HG02852 (cell line): ENCODE results near the gene CAPN9.
A peak's percentile ranks its signal among the peaks of the same experiment; 100 is the strongest.

ENCODE experiments used
- ATAC-seq: cut with Tn5 transposase; IDR thresholded peaks from one replicate; pipeline ENCODE4 v1.9.1; 2021; ENCODE audit warnings: mild to moderate bottlenecking, moderate library complexity; ENCODE audit not compliant: unreplicated experiment

The CAPN9 gene

DNA sequence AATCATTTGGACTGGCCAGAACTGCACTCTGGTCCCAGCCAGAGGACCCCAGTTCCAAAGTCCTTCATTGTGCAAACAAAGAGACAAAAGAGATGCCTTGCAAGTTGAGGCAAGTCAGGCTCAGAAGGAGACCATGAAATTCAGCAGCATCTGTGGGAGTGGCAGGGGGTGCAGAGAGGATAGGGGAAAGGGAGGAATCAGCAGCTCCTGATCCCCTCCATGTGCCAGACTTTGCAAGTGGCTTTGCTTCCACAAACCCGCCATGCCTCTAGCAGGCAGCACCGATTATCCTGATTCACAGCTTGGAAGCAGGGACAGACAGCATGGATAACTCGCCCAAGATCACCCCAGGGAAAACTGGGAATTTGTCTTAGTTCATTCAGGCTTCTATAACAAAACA is 2.1 kb upstream of the CAPN9 start:
- no peak for ATAC-seq

- no peak for ATAC-seq
Measured at GRCh38 chr1:230746617-230747016, 571 bp upstream of the CAPN9 start.

DNA sequence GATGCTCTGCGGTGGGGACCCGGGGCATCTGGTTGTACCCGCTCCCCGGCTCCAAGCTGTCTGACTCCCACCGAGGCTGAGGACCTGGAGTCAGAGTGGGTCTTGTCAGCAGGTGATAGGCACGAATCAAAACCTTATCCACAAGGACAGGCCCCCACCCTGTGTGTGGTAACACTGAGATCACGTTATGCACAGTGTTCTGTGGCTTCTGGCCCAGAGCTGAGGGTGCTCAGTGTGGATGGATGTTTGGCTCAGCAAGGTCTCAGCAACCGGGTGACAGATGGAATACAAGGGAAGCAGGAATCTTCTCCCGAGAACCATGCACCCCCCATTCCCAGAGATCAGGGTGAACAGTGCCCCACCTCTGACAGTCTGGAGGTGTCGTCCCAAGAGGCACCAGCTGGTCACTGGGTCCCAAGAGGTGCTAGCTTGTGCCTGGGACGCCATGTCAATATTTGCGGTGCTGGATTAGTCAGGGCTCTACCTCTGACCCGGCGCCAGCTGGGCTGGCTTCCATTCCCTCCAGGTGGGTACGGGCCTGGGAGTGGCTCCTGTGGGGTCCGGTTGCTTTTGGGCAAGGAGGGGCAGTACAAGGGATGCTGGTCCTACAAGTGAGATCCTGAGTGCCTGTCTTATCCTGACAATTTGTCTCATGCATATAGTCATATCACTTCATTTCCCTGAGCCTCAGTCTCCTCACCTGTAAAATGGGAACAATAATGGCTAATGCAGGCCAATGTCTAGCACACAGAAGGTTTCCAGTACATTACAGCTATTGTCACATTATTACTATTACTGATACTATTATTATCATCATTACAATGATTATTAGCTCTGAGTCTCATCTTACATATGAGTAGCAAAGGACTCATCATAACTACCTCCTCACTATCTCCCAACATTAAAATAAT is 957 bp downstream of the CAPN9 start:
- no peak for ATAC-seq

DNA sequence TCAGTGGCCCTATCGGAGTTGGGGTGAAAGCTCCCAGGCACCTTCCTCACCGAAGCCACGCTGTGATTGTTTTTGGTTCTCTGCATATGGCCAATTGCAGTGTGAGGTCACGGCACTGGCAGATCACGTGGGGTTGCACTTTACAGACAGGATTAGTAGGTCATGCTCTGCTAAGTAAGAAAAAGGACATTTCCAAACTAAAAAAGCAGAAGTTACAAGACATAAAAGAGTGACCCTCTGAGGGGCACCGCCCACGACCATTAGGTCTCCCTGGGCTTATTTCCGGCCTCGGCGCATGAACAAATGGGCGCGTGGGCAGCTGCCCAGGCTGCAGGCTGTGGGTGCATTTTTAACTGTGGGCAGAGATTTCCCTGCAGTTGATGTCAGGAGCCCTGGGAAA is 2.0 kb downstream of the CAPN9 start:
- ATAC-seq, result peak; percentile 51

DNA sequence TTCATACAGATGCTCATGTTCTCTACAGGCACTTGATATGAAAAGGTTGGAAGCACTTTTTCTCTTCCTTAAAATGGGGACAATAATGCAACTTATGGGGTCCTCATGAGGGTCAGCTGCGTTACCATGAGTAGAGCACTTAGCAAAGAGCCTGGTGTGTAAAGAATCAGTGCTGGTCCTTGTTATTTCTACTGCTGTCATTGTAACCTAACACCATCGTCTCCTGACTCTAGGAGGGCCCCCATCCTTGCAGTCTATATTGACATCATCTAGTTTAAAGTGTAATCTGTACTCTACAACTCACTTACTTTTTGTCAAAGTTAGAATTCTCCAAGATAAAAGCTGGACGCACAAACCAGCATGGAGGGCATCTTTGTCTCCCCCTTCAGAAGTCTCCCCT is 2.4 kb downstream of the CAPN9 start:
- no peak for ATAC-seq

- ATAC-seq, result no peak
Measured at GRCh38 chr1:230750576-230750975, 3.4 kb downstream of the CAPN9 start.

DNA sequence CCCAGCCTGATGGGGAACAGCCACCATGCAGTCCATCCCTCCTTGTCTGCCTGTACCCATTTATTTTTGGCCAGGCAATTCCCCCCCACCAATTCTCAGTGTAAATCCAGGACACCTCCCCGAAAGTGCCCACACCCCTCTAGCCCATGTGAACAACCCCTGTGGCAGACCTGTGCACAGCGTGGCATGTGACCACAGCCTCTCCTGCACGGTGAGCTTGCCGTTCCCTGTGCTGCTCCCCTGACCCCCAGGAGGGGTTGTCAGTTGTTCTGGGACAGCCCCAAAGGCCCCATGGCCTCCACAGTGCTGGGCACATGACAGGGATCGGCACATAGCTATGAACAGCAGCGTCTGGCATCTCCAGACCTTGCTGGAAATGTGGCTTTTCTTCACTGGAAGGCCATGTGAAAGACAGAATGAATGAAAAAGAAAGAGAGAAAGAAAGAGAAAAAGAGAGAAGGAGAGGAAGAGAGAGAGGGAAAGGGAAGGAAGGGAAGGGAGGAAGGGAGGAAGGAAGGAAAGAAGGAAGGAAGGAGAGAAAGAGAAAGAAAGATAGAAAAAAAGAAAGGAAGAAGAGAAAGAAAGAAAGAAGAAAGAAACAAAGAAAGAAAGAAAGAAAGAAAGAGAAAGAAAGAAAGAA is 3.9 kb downstream of the CAPN9 start:
- no peak for ATAC-seq

DNA sequence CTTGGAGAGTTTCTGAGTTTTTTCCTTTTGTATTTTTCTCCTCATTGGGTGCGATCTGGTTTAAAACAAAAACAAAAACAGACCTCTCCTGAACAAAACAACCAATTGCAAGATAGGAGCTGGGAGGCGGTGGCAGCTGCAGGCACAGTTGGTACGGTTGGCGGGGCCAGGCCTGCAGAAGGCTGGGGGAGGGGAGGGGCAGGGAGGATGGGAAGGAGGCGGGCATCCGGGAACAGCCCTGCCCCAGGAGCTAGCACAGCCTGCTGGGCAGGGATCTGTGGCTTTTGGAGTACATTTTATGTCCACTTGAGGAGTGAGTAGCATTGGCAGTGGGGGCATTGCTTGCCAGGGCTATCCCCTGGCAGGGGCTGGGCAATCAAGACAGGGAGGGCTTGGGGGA is 5.2 kb downstream of the CAPN9 start:
- ATAC-seq, result no peak

DNA sequence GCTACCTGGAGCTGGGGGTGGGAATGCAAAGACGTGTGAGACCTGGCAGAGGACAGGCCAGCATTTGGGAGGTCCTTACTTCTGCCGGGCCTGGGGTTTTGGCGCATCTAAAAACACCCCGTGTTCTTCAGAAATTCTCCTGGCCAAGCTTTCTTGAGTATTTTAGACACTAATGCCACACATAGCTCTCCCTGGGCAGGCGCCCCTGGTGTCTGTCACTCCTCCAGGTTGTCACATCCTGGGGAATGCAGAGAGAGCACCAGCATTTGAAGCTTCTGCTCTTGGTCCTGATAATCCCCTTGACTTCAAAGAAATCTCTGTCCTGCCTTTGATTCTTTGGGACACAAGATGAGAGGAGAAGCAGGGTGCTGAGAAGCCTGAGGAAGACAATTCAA is 6.0 kb downstream of the CAPN9 start:
- no peak for ATAC-seq

GRCh38 chr1:230753586-230754251 is 6.5 kb downstream of the CAPN9 start:
- no peak for ATAC-seq

- no peak for ATAC-seq
Measured at GRCh38 chr1:230754796-230755195, 7.6 kb downstream of the CAPN9 start.

- no peak for ATAC-seq
Measured at GRCh38 chr1:230757856-230758708, 10.9 kb downstream of the CAPN9 start.

DNA sequence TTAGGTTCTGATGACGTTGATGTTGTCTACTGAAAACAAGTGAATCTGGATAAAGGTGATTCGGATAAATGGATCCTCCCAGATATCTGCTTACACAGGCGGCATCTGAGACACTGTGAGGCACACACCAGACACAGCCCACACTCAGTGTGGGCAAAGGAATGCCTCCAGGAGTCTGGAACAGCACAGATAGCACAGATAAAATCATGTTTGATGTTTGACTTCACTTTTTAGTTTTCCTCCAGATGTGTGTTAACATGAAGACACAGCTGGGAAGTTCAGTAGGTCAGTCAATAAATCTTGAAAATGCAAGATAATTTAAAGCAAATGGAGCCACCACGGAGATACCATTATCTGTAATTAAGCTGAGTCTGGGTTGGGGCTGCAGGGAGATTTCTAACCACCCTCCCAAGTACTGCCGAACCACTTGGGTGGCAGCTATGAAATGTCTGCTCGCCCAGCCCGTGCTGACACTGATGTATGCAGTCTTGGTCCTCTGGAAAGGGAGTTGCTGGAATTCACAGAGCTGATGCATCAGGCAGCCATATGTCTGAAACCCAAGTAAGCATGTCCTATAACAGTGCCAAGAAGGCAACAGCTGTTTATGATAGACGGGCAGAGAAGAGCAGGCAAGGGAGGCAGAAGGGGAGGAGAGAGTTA is 11.7 kb downstream of the CAPN9 start:
- ATAC-seq, result no peak

DNA sequence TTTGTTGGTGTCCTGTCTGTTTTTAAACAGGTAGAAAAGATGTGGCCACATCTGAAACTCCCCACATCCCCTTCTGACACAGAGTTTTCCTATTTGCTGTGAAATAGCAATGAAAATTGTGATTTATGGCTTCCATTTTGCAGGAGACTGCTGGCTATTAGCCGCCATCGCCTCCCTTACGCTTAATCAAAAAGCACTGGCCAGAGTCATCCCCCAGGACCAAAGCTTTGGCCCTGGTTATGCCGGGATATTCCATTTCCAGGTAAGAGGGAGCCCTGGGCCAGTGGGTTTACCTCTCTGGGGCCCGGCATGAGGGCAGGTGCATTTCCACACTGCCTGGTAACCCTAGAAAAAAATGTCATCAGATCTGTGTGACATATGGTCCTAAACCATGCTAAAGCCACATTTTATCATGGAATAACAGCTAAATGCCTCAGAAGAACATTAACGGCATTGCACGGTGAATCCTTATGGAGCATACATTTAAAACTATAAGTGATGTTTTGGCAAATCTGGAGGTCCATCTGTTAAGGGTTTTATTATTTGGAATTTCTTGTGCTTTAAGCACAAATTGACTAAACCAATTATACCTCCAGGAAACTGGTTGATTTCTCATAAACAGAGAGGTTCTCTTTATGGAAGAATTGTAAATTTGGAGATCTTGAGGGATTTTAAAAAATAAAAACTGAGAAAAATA is 12.3 kb downstream of the CAPN9 start:
- ATAC-seq, result no peak

- no peak for ATAC-seq
Measured at GRCh38 chr1:230760360-230760827, 13.2 kb downstream of the CAPN9 start.

DNA sequence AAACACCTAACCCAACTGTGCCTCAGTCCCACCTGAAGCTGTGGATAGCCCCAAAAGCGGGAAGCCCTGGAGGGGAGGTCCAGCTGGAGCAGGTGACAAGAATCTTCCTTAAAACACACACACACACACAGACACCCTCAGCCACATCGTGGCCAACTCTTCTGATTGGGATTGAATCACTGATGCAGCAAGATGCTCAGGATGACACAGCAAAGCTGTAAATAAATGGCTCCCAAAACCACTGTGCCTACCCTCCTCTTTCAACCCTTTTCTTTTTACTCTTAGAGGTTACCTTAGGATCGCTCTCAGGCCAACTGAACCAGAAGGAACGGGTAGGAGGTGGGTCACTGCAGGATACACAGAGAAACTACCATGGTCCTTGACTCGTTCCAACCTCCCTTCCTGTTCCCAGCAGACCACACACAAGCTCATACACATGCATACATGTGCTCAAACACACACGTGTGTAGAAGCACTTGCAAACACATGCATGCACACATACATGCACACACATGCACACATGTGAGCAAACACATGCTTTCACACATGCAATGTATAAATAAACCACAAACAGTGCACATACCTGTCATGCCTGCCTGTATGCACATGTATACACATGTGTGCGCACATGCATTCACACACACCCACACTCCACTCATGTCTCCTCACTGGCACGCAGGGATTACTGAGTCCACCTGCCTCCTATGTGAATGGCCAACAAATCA is 14.4 kb downstream of the CAPN9 start:
- no peak for ATAC-seq

- no peak for ATAC-seq
Measured at GRCh38 chr1:230763927-230764591, 16.9 kb downstream of the CAPN9 start.

GRCh38 chr1:230766318-230766717 is 19.1 kb downstream of the CAPN9 start:
- no peak for ATAC-seq
